GF-D8 (cell line): Measurements from ENCODE around the gene SLC30A2.

Experiments used
- DNase-seq: peaks from one replicate; lab custom pipeline; 2025; lab: John Stamatoyannopoulos, UW

SLC30A2 gene

DNA sequence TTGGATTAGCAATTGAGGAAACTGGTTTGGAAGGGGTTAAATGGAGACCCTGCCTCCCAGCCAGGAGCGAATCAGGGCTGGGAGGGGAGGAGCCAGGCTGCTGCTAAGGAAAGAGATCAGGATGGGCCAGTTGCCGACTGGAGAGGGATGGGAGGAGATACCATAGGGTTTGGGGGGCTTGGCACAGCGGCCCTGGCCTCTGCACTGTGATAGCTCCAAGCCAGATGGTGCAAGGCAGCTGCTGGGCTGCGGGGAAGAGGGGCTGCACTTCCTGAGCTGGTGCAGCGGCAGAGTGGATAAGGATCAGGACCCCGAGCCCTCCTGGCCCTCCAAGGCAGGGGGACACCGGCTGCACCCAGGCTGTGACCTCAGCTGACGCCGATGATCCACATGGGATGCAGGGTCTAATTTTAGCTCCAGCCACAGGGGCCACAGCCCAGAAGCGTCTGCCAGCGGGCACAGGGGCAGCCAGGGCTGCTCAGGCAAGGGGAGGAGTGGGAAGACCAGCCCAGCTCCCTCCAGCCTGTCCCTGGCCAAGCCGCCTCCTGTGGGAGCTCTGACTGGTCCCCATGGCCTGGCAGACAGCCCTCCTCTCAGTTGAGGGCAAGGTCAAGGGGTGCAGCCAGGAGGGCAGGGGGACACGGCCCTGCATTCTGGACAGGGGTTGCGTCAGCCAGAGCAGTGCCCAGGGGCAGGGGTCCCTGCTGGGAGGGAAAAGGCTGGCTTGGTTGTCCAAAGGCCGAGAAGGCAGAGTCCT, 24.1 kb downstream of the SLC30A2 start, which contains the start of gene EXTL1:
Gene EXTL1, plus strand, starts transcription at position 129 of the 757 bp plus-strand sequence. CDS start 872 bp downstream, outside the sequence.
- no peak for DNase-seq

GRCh38 chr1:26020941-26021646, 24.8 kb downstream of the SLC30A2 start:
- no peak for DNase-seq

- DNase-seq = no peak
These were observed 25.6 kb downstream of the SLC30A2 start for GRCh38 chr1:26020330-26020768.

DNA sequence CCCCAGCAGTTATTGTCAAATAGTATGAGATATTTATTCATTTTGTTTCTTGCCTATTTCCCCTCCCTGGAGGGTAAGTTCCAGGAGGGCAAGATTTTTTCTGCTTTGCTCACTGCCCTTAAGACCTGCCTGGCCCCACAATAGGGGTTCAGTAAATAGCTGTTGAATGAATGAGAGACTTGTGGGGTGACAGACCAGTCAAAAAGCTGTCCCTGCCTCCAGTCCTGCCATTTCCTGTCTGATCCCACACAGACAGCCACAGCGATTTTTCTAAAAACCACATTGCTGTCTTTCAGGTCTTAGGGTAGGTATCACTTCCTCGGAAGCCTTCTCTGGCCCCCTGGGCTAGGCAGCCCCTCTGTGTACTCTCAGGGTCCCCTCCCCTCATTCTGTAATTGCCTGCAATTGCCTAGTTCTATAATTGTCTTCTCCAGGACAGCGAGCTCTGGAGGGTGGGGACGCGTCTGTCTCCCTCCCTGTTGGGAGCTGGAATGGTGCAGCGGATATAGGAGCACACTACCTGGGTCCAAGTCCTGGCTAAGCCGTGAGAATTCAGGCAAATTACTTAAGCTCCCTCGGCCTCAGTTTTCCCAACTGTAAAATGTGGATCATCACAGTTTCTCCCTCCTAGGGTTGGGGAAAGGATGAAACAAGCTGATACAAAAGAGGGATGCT, 26.1 kb downstream of the SLC30A2 start:
- no peak for DNase-seq

- DNase-seq = no peak
These were observed 28.3 kb downstream of the SLC30A2 start for GRCh38 chr1:26017606-26018005.

GRCh38 chr1:26016953-26017545, 28.9 kb downstream of the SLC30A2 start:
- DNase-seq = no peak

- DNase-seq = peak; percentile 58
These were observed 29.5 kb downstream of the SLC30A2 start for GRCh38 chr1:26016258-26016952.

DNA sequence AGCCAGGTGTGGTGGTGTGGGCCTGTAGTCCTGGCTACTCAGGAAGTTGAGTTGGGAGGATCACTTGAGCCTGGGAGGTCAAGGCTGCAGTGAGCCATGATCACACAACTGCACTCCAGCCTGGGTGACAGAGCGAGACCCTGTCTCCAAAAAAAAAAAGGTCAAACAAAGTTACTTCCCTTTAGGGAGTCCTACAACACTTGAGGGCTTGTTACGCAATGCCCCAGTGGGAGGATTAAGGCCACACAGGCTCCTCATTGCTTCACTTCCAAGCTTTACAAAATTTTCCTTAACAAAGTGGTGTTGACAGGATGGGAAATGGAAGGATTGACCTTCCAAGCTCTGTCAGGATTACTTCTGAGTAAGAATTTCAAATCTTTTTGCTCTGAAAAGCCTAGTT, 30.6 kb downstream of the SLC30A2 start:
- peak; percentile 78 for DNase-seq

GRCh38 chr1:26014179-26014578, 31.7 kb downstream of the SLC30A2 start:
- no peak for DNase-seq

- no peak for DNase-seq
These were observed 33.1 kb downstream of the SLC30A2 start for GRCh38 chr1:26012864-26013263.

DNA sequence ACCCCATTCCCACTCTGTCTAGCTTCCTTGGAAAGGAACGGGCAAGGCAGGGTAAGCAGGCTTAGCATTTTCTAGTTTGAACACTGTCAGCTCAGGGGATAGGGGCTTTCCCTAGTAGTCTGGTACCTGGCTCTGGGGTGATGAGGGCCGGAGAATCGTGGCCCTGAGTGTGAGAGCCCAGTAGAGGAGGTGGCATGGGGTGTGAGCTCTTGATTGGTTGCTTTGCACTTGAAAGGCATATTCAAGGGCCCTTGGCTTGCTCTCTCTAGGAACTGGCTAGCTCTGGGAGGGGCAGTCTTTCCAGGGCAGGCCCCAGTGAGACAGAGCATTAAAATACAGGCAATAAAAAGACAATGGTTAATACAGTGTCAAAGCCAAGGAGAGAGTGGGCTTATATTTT, 35.1 kb downstream of the SLC30A2 start:
- no peak for DNase-seq

DNA sequence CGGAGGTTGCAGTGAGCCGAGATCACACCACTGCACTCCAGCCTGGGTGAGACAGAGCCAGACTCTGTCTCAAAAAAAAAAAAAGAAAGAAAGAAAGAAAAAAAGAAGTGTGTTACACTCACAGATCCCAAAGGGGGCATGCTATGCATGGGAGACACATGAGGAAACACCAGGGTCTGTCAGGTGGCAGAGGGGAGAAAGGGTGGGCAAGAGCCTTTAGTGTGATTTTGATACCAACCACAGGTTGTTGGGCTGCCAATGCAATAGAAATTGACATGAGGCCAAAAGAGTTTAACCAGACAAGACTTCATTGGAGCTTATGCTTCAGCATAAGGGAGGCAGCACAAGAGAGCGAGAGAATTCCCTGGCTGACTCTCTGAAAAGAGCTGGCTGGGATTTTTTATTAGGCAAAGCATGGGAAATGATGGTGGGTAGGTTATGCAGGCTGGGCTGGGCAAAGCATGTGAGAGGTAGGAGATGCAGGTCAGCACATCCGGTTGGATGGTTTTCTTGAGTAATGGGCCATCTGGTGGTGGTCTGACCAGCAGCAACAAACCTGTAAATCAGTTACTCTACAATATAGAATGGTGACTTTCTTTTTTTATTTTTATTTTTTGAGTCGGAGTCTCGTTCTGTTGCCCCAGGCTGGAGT, 36.0 kb downstream of the SLC30A2 start:
- no peak for DNase-seq

DNA sequence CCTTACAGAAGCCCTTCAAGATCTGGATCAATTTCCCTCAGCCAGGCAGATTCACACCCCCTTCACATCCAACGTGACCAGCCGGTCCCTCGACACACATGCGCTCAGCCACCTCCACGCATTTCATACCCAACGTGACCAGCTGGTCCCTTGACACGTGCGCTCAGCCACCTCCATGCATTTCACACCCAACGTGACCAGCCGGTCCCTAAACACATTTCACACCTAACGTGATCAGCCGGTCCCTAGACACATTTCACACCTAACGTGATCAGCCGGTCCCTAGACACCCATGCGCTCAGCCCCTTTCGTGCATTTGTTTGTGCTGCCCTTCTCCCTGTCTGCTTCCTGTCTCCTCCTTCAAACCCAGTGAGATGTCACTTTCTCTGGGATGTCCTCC, 39.2 kb downstream of the SLC30A2 start:
- DNase-seq = no peak

DNA sequence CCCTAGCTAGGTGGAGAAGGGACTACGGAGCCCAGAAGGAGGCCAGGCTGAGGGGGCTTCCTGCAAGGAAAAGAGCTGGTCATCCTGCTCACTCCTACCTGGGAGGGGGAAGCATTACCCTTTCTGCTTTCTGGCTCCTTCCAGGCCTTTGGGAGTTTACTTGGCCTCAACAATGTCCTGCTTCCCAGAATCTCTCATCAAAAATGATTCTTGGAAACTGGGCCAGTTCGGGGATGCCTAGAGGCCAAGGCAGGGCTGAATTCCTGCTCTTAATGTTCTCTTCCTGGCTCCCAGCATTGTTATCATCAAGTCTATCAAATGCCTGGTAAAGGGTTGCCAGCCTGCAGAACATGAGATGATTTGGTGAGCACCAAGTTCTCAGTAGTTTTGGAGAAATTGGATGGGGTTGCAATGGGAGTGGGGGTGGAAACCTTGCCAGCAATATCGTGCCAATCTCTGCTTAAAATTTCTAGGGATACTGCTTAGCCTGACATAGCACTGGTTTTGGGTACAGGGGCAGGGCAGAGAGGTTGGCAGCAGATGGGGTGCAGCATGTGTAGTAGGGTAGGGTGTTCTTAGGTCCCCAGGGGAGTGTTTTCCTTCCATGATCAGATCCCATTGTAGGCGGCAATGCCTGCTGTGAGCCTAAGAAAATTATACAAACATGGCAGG, 40.3 kb downstream of the SLC30A2 start:
- DNase-seq = no peak

DNA sequence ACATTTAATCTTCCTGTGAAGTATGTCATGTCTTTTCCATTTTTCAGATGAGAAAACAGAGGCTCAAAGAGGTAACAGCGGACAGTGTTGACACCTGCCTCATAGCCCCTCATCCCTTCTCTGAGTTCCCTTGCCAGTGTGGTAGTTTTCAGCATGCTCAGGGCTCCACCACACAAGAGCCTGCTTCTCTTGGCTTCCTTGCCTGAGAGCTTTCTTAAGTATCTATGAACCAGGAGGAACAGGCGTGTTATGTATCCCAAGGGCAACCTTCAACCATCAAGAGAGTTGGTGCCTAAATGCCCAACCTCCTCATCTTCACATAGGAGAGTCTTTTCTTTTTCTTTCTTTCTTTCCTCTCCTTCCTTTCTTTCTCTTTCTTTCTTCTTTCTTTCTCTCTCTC, 42.2 kb downstream of the SLC30A2 start:
- no peak for DNase-seq

DNA sequence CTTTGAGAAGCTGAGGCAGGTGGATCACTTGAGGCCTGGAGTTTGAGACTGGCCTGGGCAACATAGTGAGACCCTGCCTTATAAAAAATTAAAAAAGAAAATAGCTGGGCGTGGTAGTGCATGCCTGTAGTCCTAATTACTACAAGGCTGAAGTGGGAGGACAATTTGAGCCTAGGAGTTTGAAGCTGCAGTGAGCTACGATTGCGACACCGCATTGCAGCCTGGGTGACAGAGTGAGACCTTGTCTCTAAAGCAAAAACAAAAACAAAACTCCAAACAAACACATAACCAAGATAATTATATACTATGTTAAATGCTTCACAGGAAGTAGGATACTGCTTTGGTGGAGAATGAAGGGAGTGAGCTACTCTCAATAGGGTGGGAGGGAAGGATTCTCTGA, 42.7 kb downstream of the SLC30A2 start:
- no peak for DNase-seq

GRCh38 chr1:25999041-25999800, 46.7 kb downstream of the SLC30A2 start:
- no peak for DNase-seq

GRCh38 chr1:25997828-25998761, 47.8 kb downstream of the SLC30A2 start, which contains the start of gene PAFAH2:
Gene PAFAH2, minus strand, starts transcription at chr1:25998063. Its CDS starts 7,247 bp downstream, at chr1:25990816.
- peak; percentile 99 for DNase-seq
